Activated CD8-positive, alpha-beta memory T cell treated with anti-CD3 and anti-CD28 coated beads, Interleukin-2, amount 50 U/mL, for 24 hours (primary cell): ENCODE results near the gene POLDIP3.
A peak's percentile ranks its signal among the peaks of the same experiment; 100 is the strongest.

Source experiments
- DNase-seq: peaks from one replicate; pipeline ENCODE4 v3.0.0-alpha.2; 2020; ENCODE audit errors: extremely low read depth

POLDIP3 gene

GRCh38 chr22:42614312-42615091 lies at the start of gene POLDIP3:
TSS of gene POLDIP3 (minus strand) at chr22:42614883. CDS start at chr22:42614857, 26 bp downstream.
- peak; percentile 98 for DNase-seq

- DNase-seq, result peak; percentile 52
Observed at GRCh38 chr22:42661985-42662831, 47.5 kb upstream of the POLDIP3 start.

GRCh38 chr22:42656578-42656977 lies 41.9 kb upstream of the POLDIP3 start:
- no peak for DNase-seq

GRCh38 chr22:42655693-42656092 lies 41.0 kb upstream of the POLDIP3 start:
- no peak for DNase-seq

- DNase-seq, result no peak
Observed at GRCh38 chr22:42654436-42655073, 39.9 kb upstream of the POLDIP3 start.

- no peak for DNase-seq
Observed at GRCh38 chr22:42653999-42654398, 39.3 kb upstream of the POLDIP3 start.

- DNase-seq, result no peak
Observed at GRCh38 chr22:42651134-42651533, 36.5 kb upstream of the POLDIP3 start.

- DNase-seq, result peak; percentile 27
Observed at GRCh38 chr22:42649246-42650099, 34.8 kb upstream of the POLDIP3 start, which contains the start of gene CYB5R3. TSS of gene CYB5R3 (minus strand) at chr22:42649392. CDS start at chr22:42649315, 77 bp downstream.

GRCh38 chr22:42648368-42649245 lies 33.9 kb upstream of the POLDIP3 start:
- DNase-seq, result no peak

- no peak for DNase-seq
Observed at GRCh38 chr22:42648017-42648367, 33.3 kb upstream of the POLDIP3 start.

GRCh38 chr22:42646569-42647525 lies 32.2 kb upstream of the POLDIP3 start:
- no peak for DNase-seq

- DNase-seq, result no peak
Observed at GRCh38 chr22:42645938-42646568, 31.4 kb upstream of the POLDIP3 start.

- DNase-seq, result no peak
Observed at GRCh38 chr22:42645341-42645937, 30.8 kb upstream of the POLDIP3 start.

GRCh38 chr22:42644422-42645340 lies 30.0 kb upstream of the POLDIP3 start:
- no peak for DNase-seq

GRCh38 chr22:42643634-42644421 lies 29.1 kb upstream of the POLDIP3 start:
- no peak for DNase-seq
